Endothelial cell of umbilical vein (primary cell): ENCODE results near the gene ADGRL3. TPM values are rescaled to one million over a fixed set of nuclear protein-coding genes. Genes with fewer than 3 reads are reported as not detected.
"Not testable (repeated sequence)": the region's sequence is repeated elsewhere in the genome, so short reads cannot be mapped to it uniquely, and the experiment has no call there.

ENCODE experiments used
- BruUV-seq: library from RNA; stranded (reverse); fragments of 400-500 nt; replicated peaks from 2 replicates; lab custom pipeline; 2021; lab: Mats Ljungman, UMichigan
- CTCF ChIA-PET: fragments of 300-600, 350-600 bp; sonication (Branson Sonifier 250); formaldehyde crosslinking; loops from one replicate; lab custom pipeline; 2021; ENCODE audit warnings: antibody characterized with exemption, inconsistent platforms; lab: Charles Lee
- POLR2A ChIA-PET: fragments of 300-600, 350-600 bp; sonication (Branson Sonifier 250); formaldehyde crosslinking; loops from one replicate; lab custom pipeline; 2021; ENCODE audit warnings: antibody characterized with exemption, inconsistent platforms; lab: Charles Lee
- DNase-seq: peaks from one replicate; pipeline ENCODE4 v3.0.0-alpha.2; 2011; ENCODE audit warnings: low read depth, low spot score
- FAIRE-seq: peaks from 2 replicates; lab custom pipeline; 2011; peaks lifted over from hg19 to GRCh38; lab: Jason Lieb, UNC
- H2AFZ ChIP-seq: 2 replicates; pipeline ENCODE4 v1.6.0; 2012; ENCODE audit warnings: low read depth, low read length, control low read depth, inconsistent platforms
- H3K27ac ChIP-seq: 2 replicates; pipeline ENCODE4 v1.5.1; 2011; ENCODE audit warnings: low read depth, mild to moderate bottlenecking, control low read depth, low read length, moderate library complexity; ENCODE audit not compliant: insufficient read depth
- H3K27me3 ChIP-seq, 2 experiments: 2 replicates each; pipeline versions ENCODE4 v1.6.0 to v1.6.1; 2011; ENCODE audit warnings: low read length in 2 of 2, mixed read lengths in 1 of 2; ENCODE audit not compliant: control insufficient read depth in 2 of 2, insufficient read depth in 2 of 2
- H3K36me3 ChIP-seq, 2 experiments: 2 replicates in 1 of 2; 3 replicates in 1 of 2; pipeline ENCODE4 v1.5.1; 2011; ENCODE audit warnings: low read length in 2 of 2, mild to moderate bottlenecking in 1 of 2, moderate library complexity in 1 of 2; ENCODE audit not compliant: control insufficient read depth in 2 of 2, insufficient read depth in 2 of 2; ENCODE audit errors: extremely low read depth in 1 of 2
- H3K4me1 ChIP-seq: 3 replicates; pipeline ENCODE4 v1.5.1; 2011; ENCODE audit warnings: mild to moderate bottlenecking, low read length; ENCODE audit not compliant: control insufficient read depth, insufficient read depth; ENCODE audit errors: extremely low read depth
- H3K4me2 ChIP-seq: 2 replicates; pipeline ENCODE4 v1.6.1; 2011; ENCODE audit warnings: low read length, control low read depth, mixed read lengths; ENCODE audit not compliant: insufficient read depth
- H3K4me3 ChIP-seq, 3 experiments: fragments of 200-600 bp in 1 of 3; sonication (generic), shearing (Covaris generic) in 1 of 3; replicated peaks in 1 of 3; 2 replicates each; pipeline ENCODE4 v1.5.1; 2011 to 2016; ENCODE audit warnings: control low read depth in 3 of 3, low read length in 3 of 3, mild to moderate bottlenecking in 2 of 3, inconsistent platforms in 1 of 3, low read depth in 1 of 3, moderate library complexity in 1 of 3; ENCODE audit not compliant: insufficient read depth in 1 of 3
- H3K79me2 ChIP-seq: 2 replicates; pipeline ENCODE4 v1.6.0; 2012; ENCODE audit warnings: low read length, inconsistent platforms; ENCODE audit not compliant: control insufficient read depth, insufficient read depth
- H3K9ac ChIP-seq: replicated peaks from 2 replicates; pipeline ENCODE3; 2011; ENCODE audit warnings: low read length, control low read depth; ENCODE audit not compliant: insufficient read depth; ENCODE audit errors: extremely low read depth
- H3K9me1 ChIP-seq: replicated peaks from 3 replicates; pipeline ENCODE4 v1.6.0; 2011; ENCODE audit warnings: mild to moderate bottlenecking, low read length; ENCODE audit not compliant: control insufficient read depth, insufficient read depth; ENCODE audit errors: extremely low read depth
- H3K9me3 ChIP-seq: replicated peaks from 2 replicates; pipeline ENCODE4 v1.5.1; 2012; ENCODE audit warnings: low read length, inconsistent platforms; ENCODE audit not compliant: control insufficient read depth, insufficient read depth
- H4K20me1 ChIP-seq: replicated peaks from 2 replicates; pipeline ENCODE3; 2011; ENCODE audit warnings: mild to moderate bottlenecking, low read length; ENCODE audit not compliant: control insufficient read depth, insufficient read depth; ENCODE audit errors: extremely low read depth
- CTCF ChIP-seq, 2 donors: IDR thresholded peaks; 1 replicate in 1 of 2; 2 replicates in 1 of 2; pipeline ENCODE4 v1.5.1; 2011; ENCODE audit warnings: low read length in 2 of 2, mild to moderate bottlenecking in 2 of 2, moderate library complexity in 2 of 2, control low read depth in 1 of 2, inconsistent platforms in 1 of 2, low read depth in 1 of 2; ENCODE audit not compliant: insufficient read depth in 1 of 2; ENCODE audit errors: extremely low read depth in 1 of 2
- EZH2 ChIP-seq: IDR thresholded peaks from 2 replicates; pipeline ENCODE4 v1.6.1; 2012; ENCODE audit warnings: borderline replicate concordance, low read depth, mild to moderate bottlenecking, moderate library complexity, low read length, inconsistent platforms; ENCODE audit not compliant: severe bottlenecking
- GATA2 ChIP-seq: IDR thresholded peaks from 2 replicates; pipeline ENCODE4 v1.7.0; 2011; ENCODE audit warnings: low read depth, mild to moderate bottlenecking, moderate library complexity, mixed read lengths, low read length; ENCODE audit not compliant: insufficient read length, insufficient read depth
- JUN ChIP-seq: IDR thresholded peaks from 2 replicates; pipeline ENCODE4 v1.6.1; 2011; ENCODE audit warnings: borderline replicate concordance, low read depth; ENCODE audit not compliant: insufficient read length, insufficient read depth
- MAX ChIP-seq: IDR thresholded peaks from 2 replicates; pipeline ENCODE4 v1.6.1; 2011; ENCODE audit not compliant: insufficient read depth, insufficient read length
- dilution Hi-C: fragments of 300-500 bp; cut with MboI; formaldehyde crosslinking; loops from one replicate; pipeline ENCODE4 v1.15.0; 2019; ENCODE audit warnings: low sequenced_read_pairs; ENCODE audit not compliant: extremely low pct_ligation_motif_present
- intact Hi-C: fragments of 100-400 bp; cut with micrococcal nuclease; formaldehyde crosslinking; loops from one replicate; pipeline ENCODE4 v1.10.0; 2022
- polyA plus RNA-seq, 4 experiments: library from polyadenylated mRNA; depleted of rRNA in 3 of 4; stranded (reverse) in 3 of 4; unstranded in 1 of 4; fragments of >200 nt; gene quantifications; 2 replicates each; pipeline versions ENCODE4 v1.2.1 to v1.2.3, GENCODE V29; 2011 to 2012; ENCODE audit warnings: missing spikeins in 1 of 4
- total RNA-seq: library from RNA; stranded (reverse); gene quantifications from 2 replicates; pipeline ENCODE4 v1.2.3, GENCODE V29; 2021

The ADGRL3 gene
- total and polyA plus RNA-seq, 2 donors (not counting 3 experiments of a cell fraction or from before 2014, with no cell fraction given): not detected

GRCh38 chr4:61359301-61359700 is 159.2 kb downstream of the ADGRL3 start:
- dilution Hi-C loops (no loop called here), intact Hi-C loops (no loop called here)
- H3K4me2 ChIP-seq: no peak overlapping the region
- no peak overlapping the region for H3K27ac ChIP-seq
- CTCF ChIA-PET: no interaction called here
- POLR2A ChIA-PET: no interaction called here
- H4K20me1 ChIP-seq: no peaks in the 10 kb centered on the region
- no peaks in the 10 kb centered on the region for H3K9me1 ChIP-seq
- BruUV-seq: no TSS peak
- no peaks in the 10 kb centered on the region for H3K79me2 ChIP-seq
- DNase-seq (no peak), FAIRE-seq (no peak)
- no peaks in the 10 kb centered on the region for H3K4me1 ChIP-seq
- no peaks in the 10 kb centered on the region for H3K27me3 ChIP-seq
- H3K9me3 ChIP-seq: no peaks in the 10 kb centered on the region
- H3K4me3 ChIP-seq: no peak overlapping the region
- H3K9ac ChIP-seq: no peak overlapping the region
- no peaks in the 10 kb centered on the region for H3K36me3 ChIP-seq
- no peak overlapping the region for H2AFZ ChIP-seq
- no peak for TF ChIP-seq EZH2
- TF ChIP-seq JUN: no peak
- no peak for TF ChIP-seq MAX
- no peak for TF ChIP-seq CTCF (IDR thresholded peaks at IDR 0.05; ENCODE audit: extremely low read depth in 1 of 2, insufficient read depth in 1 of 2, low read depth in 1 of 2, low read length in 2 of 2)
- no peak for TF ChIP-seq GATA2

GRCh38 chr4:61372817-61373216 is 172.7 kb downstream of the ADGRL3 start:
- H3K9me3 ChIP-seq, H3K79me2 ChIP-seq, POLR2A ChIA-PET, H3K4me3 ChIP-seq, intact Hi-C loops, FAIRE-seq, BruUV-seq, H3K9ac ChIP-seq, CTCF ChIA-PET, H3K4me1 ChIP-seq, H3K9me1 ChIP-seq, H3K27me3 ChIP-seq, H3K36me3 ChIP-seq, DNase-seq, dilution Hi-C loops, H4K20me1 ChIP-seq, H3K27ac ChIP-seq, H2AFZ ChIP-seq, H3K4me2 ChIP-seq: not testable (repeated sequence)
